ENCODE results near the gene NBEAL2.

DNA sequence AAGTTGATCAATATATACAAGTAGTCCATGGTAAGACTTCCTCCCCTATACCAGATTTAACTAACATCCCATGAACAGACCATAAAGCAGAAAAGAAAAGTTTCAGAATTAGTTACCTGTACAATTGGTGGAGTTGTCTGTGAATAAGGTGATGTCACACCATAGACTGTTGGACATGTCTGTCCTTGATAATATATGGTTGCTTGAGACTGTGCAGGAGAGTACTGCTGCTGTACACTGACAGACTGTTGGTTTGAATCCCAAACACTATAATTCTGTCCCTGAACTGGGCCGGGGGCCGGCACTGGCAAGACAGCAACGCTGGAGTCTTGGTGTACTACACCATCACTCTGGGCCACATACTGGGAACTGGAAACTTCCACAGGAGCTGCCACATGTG, 77.2 kb downstream of the NBEAL2 start:
- TF ChIP-seq, protein P1, sequence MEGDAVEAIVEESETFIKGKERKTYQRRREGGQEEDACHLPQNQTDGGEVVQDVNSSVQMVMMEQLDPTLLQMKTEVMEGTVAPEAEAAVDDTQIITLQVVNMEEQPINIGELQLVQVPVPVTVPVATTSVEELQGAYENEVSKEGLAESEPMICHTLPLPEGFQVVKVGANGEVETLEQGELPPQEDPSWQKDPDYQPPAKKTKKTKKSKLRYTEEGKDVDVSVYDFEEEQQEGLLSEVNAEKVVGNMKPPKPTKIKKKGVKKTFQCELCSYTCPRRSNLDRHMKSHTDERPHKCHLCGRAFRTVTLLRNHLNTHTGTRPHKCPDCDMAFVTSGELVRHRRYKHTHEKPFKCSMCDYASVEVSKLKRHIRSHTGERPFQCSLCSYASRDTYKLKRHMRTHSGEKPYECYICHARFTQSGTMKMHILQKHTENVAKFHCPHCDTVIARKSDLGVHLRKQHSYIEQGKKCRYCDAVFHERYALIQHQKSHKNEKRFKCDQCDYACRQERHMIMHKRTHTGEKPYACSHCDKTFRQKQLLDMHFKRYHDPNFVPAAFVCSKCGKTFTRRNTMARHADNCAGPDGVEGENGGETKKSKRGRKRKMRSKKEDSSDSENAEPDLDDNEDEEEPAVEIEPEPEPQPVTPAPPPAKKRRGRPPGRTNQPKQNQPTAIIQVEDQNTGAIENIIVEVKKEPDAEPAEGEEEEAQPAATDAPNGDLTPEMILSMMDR (IDR thresholded peaks at IDR 0.05), result no peak
- TF ChIP-seq POLR2A (IDR thresholded peaks at IDR 0.05), result no peak

All from testis (tissue), 2 donors.